ENCODE measurements around the gene MARK3.
"Not testable (repeated sequence)": the region's sequence is repeated elsewhere in the genome, so short reads cannot be mapped to it uniquely, and the experiment has no call there.

Gene MARK3

DNA sequence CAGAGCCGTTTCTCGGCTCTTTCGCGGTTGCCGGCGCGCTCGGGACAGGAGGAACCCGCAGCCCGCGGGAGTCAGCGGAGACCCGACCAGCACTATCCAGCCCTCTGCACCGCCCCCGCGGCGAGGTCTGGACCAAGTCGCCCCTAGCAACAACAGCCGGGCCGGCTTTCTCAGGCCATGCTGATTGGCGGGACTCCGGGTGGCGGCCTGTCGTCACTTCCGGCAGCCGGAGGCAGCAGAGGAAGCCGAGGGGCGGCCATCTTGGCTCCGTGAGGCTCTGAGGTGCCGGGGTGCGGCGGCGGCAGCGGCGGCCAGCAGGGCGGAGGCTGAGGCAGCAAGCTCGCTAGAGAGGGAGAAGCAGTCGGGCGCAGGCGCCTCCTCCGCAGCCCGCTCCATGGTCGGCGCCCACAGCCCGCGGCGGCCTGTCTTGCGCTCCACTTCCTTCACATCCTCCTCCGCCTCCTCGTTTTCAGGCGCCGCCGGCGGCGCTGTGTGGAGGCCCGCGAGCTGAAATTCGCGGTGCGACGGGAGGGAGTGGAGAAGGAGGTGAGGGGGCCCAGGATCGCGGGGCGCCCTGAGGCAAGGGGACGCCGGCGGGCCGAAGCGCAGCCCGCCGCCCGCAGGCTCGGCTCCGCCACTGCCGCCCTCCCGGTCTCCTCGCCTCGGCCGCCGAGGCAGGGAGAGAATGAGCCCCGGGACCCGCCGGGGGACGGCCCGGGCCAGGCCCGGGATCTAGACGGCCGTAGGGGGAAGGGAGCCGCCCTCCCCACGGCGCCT, at the start of gene MARK3:
Gene MARK3, plus strand, starts transcription at position 264 of the 777 bp plus-strand sequence. CDS start 615 bp downstream, outside the sequence.
- DNase-seq (ENCODE audit: low spot score) = peak; percentile 91

GRCh38 chr14:103336191-103336590, 49.0 kb upstream of the MARK3 start:
- DNase-seq (ENCODE audit: low spot score) = no peak

DNA sequence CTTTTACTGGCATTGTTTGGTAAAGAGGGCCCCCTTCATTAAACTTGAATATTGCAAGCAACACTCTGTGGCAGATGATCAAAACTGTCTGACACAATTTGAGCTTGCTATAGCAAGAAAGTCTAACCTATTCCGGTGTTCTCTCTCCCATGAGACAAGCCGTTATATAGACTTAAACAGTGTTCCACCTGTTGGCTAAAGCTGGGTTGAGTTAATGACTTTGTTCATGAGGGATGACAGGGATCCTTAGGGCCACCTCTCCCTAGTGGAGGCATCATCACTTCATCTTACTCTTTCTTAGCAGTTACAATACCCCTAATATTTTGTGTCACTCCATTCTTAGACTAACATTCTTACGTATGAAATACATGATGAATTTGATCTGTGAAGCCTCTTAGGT, 47.4 kb upstream of the MARK3 start:
- DNase-seq (ENCODE audit: low spot score) = no peak

DNA sequence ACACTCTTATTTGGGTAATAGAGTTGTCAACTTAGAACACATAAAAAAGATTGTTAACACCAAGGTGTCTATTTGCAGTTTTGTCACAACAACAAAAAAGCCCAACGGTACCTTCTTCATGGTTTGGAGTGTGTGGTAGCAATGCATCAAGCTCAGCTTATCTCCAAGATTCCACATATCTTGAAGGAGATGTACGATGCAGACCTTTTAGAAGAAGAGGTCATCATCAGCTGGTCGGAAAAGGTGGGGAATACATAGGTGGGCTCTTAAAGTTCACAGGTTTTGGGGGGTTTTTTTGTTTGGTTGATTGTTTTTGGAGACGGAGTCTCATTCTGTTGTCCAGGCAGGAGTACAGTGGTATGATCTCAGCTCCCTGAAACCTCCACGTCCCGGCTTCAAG, 45.7 kb upstream of the MARK3 start:
- no peak for DNase-seq (ENCODE audit: low spot score)

GRCh38 chr14:103340480-103341212, 44.6 kb upstream of the MARK3 start:
- no peak for DNase-seq (ENCODE audit: low spot score)

- DNase-seq (ENCODE audit: low spot score) = no peak
Observed at GRCh38 chr14:103341250-103342129, 43.7 kb upstream of the MARK3 start.

DNA sequence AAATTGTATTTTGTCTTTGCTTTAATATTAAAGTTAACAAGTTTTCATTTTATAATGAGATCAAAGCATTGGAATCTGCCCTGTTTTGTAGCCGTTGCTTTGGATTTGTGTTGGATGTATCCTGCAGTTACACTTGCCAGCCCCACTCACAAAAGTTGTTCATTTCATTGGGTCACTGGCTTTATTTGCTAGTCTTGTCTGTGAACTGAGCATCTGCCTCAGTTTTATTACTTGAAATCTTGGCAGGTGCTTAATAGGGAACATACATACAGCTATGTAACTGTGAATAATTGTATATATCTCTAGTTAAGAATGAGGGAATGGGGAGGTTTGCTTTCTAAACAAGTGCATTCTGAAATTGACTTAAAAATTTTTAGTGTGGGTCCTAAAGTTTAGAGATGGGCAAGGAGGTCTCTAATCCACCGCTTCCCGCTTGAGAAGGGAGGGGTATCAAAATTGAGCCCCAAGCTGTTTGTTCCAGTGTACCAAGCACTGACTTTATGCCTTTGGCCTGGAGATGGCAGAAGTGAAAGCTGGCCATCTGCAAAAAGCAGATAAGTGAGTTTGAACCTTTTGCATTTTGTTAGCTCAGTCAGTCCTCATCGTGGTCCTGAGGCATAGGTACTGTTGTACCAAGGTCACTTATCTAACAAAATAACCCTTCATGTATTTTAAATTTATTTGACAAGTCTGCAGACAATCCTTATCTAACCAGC, 41.9 kb upstream of the MARK3 start:
- DNase-seq (ENCODE audit: low spot score) = no peak

GRCh38 chr14:103343905-103344797, 41.1 kb upstream of the MARK3 start:
- no peak for DNase-seq (ENCODE audit: low spot score)

- DNase-seq (ENCODE audit: low spot score) = no peak
Observed at GRCh38 chr14:103346286-103346685, 38.9 kb upstream of the MARK3 start.

GRCh38 chr14:103347091-103347815, 38.0 kb upstream of the MARK3 start:
- no peak for DNase-seq (ENCODE audit: low spot score)

GRCh38 chr14:103348154-103348553, 37.1 kb upstream of the MARK3 start:
- no peak for DNase-seq (ENCODE audit: low spot score)

- DNase-seq (ENCODE audit: low spot score) = no peak
Observed at GRCh38 chr14:103349982-103350381, 35.2 kb upstream of the MARK3 start.

- DNase-seq (ENCODE audit: low spot score) = no peak
Observed at GRCh38 chr14:103353362-103353761, 31.9 kb upstream of the MARK3 start.

DNA sequence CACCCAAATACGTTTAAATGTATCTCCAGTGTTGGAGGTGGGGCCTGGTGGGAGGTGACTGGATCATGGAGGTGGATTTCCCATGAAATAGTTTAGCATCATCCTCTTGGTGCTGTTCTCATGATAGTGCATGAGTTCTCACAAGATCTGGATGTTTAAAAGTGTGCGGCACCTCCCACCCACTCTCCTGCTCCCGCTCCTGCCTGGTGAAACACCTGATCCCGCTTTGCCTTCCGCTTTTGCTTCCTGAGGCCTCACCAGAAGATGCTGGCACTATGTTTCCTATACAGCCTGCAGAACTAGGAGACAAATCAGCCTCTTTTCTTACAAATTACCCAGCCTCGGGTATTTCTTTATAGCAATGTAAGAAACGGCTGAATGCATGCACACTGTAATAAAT, 31.1 kb upstream of the MARK3 start:
- no peak for DNase-seq (ENCODE audit: low spot score)

DNA sequence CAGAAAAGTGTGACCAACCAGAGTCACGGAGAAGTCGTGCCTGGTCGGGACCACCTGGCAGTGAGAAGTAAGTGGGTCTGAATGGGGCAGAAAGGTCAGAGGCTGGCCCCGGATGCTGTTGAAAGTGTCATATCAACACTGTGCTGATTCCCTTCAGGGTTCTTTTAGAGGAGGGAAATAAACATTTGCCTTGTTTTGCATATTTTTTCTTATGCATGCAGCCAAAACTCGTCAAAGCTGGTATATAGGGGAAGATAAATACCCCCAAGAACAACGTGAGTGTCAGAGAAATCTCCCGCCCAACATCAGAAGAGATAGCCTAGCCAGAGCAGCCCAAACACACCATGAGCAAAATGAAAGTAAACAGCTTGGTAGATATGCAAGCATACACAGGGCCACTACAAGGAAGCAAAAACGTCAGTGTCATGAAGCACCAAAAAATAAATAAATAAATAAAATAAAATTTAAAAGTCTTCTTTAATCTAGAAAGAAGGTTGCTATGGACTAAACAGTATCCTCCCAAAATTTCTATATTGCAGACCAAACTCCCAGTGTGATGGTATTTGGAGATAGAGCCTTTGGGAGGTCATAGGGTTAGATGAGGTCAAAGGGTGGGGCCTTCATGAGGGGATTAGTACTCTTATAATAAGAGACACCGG, 29.1 kb upstream of the MARK3 start:
- DNase-seq (ENCODE audit: low spot score) = no peak

DNA sequence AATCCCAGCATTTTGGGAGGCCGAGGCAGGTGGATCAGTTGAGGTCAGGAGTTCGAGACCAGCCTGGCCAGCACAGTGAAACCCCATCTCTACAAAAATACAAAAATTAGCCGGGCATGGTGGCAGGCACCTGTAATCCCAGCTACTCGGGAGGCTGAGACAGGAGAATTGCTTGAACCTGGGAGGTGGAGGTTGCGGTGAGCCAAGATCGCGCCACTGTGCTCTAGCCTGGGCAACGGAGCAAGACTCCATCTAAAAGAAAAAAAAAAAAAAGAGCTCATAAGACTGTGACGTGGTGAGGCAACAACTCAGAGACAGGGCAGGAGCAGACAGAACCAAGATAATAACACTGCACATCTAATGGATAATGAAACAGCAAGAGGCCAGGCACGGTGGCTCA, 27.7 kb upstream of the MARK3 start:
- not testable (repeated sequence) for DNase-seq (ENCODE audit: low spot score)

DNA sequence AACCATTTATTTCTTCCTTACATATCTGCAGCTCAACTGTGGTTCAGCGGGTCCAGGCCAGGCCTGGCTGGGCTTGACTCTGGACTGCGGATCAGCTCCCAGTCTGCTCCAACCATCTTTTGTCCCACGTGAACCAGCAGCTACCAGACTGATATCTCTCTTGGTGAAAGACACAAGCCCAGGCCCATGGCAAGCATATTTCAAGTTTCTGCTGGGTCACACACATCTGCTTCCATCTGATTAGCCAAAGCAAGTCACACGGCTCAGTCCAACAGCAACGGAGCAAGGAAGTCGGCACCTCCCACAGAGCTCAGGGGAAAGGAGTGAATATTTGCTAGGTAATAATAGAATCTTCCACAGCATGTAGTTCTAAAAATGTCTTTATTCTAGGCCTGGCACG, 24.7 kb upstream of the MARK3 start:
- no peak for DNase-seq (ENCODE audit: low spot score)

DNA sequence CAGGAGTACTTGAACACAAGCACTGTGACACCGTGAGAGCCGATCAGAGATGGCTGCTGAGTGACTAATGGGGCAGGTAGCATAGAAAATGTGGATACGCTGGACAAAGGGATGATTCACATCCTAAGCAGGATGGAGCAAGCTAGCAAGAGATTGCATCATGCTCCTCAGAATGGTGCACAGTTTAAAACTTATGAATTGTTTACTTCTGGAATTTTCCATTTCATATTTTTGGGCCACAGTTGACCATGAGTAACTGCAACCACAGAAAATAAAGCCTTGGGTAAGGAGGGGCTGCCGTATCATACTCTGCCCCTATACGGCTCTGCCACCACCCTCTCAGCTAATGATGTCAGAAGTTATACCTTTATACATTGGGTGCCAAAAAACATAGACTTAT, 23.3 kb upstream of the MARK3 start:
- peak; percentile 51 for DNase-seq (ENCODE audit: low spot score)

GRCh38 chr14:103362780-103363179, 22.4 kb upstream of the MARK3 start:
- DNase-seq (ENCODE audit: low spot score) = no peak

GRCh38 chr14:103366741-103367140, 18.5 kb upstream of the MARK3 start:
- no peak for DNase-seq (ENCODE audit: low spot score)
